GM12873 (cell line): ENCODE results near the gene SHFL.

Experiments used
- TF ChIP-seq, protein P1 (sequence below): IDR thresholded peaks from 2 replicates; pipeline ENCODE4 v1.5.1; 2012; ENCODE audit warnings: low read depth, mild to moderate bottlenecking, moderate library complexity, low read length, control low read depth; ENCODE audit not compliant: insufficient read depth; ENCODE audit errors: missing control alignments

The SHFL gene

DNA sequence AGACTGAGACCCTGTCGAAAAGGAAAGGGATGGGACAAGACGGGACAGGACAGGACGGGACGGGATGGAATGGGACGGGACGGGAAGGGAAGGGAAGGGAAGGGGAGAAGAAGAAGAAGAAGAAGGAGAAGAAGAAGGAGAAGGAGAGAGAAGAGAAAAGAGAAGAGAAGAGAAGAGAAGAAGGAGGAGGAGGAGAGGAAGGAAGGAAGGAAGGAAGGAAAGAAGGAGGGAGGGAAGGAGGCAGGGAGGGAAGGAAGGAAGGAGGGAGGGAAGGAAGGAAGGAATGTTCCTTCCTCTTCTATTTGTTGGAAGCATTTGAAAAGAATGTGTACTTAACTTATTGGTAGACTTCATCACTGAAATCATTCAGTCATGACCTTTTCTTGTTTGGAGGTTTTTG lies 9.6 kb upstream of the SHFL start:
- TF ChIP-seq, protein P1, sequence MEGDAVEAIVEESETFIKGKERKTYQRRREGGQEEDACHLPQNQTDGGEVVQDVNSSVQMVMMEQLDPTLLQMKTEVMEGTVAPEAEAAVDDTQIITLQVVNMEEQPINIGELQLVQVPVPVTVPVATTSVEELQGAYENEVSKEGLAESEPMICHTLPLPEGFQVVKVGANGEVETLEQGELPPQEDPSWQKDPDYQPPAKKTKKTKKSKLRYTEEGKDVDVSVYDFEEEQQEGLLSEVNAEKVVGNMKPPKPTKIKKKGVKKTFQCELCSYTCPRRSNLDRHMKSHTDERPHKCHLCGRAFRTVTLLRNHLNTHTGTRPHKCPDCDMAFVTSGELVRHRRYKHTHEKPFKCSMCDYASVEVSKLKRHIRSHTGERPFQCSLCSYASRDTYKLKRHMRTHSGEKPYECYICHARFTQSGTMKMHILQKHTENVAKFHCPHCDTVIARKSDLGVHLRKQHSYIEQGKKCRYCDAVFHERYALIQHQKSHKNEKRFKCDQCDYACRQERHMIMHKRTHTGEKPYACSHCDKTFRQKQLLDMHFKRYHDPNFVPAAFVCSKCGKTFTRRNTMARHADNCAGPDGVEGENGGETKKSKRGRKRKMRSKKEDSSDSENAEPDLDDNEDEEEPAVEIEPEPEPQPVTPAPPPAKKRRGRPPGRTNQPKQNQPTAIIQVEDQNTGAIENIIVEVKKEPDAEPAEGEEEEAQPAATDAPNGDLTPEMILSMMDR: no peak

DNA sequence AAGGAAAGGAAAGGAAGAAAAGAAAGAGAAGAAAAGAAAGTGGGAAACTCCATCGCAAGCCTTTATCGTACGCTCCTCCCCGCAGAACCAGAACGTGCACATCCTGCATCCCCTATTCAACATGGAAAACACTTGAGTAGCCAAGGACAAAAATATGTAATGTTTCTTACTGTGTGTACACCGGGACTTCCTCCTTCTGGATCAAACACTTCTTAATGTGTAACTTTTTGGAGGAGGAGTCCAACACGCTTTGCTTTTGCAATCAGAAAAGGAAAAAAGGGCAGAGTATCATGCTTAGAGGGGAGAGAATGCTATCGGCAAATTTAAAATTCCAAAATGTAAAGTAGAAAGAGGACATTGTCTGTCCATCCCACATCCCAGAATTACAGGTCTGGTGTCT lies 7.8 kb upstream of the SHFL start:
- TF ChIP-seq, protein P1: no peak

GRCh38 chr19:10079031-10079453 lies 7.1 kb upstream of the SHFL start:
- TF ChIP-seq, protein P1: no peak

DNA sequence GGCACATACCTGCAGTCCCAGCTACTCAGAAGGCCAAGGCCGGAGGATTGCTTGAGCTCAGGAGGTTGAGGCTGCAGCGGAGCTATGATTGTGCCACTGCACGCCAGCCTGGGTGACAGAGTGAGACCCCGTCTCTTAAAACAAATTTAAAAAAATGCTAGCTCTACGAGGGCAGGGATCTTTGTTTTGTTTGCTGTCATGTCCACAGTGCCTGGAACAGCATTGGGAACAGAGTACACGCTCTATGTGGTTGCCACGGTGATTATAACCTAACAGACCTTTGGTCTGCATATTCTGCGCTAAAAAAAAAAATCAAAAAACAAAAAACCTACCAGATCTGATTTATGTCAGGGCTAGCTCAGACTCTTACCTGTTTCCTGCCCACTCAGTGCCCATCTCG lies 2.2 kb upstream of the SHFL start:
- TF ChIP-seq, protein P1: no peak

- TF ChIP-seq, protein P1: no peak
These were observed 1.3 kb upstream of the SHFL start for GRCh38 chr19:10084803-10085202.

GRCh38 chr19:10086591-10087192 lies 575 bp downstream of the SHFL start:
- TF ChIP-seq, protein P1: no peak

DNA sequence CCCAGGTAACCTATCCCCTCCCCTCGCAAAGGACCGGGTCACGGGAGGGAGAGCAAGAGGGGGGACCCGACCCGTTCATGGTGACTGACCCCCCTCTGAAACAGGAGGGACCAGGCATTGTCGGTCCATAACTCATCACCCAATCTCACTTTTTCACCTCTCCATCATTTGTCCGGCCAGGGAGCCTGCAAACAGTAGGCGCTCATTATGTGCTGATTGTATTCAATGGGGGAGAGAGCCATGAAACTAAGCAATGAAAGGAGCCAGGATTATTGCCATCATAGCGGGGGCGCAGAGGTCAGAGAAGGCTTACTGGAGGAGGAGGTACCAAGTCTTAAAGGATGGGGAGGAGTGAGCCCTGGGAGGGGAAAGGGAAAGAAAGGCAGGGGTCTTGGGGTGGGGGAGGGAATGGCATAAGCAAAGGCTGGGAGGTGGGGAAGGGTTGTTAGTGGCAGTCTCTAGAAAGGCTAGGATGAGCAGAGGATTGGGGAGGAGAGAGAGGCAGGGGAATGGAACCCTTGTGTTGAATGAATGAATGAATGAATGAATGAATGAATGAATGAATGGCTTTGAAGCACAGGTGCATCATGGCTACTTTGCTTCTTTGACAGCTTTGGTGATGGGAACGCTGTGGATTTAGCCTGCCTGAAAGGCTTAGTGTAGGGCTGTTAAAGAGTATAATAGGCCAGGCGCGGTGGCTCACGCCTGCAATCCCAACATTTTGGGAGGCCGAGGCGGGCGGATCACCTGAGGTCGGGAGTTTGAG lies 1.4 kb downstream of the SHFL start:
- TF ChIP-seq, protein P1: no peak
